Activated T-helper 1 cell treated with anti-CD3 and anti-CD28 coated beads, Interleukin-2, amount 50 U/mL, for 16 hours (primary cell): Measurements from ENCODE around the gene GFER.
"Not testable (repeated sequence)": the region's sequence is repeated elsewhere in the genome, so short reads cannot be mapped to it uniquely, and the experiment has no call there.

Experiments used
- DNase-seq, 2 donors: peaks; one replicate each; pipeline ENCODE4 v3.0.0-alpha.2; 2020; ENCODE audit warnings: low read depth in 1 of 2, low spot score in 1 of 2

Gene GFER

GRCh38 chr16:1983544-1984346, at the start of gene GFER:
Gene GFER, plus strand, starts transcription at chr16:1984193. Its CDS starts 26 bp downstream, at chr16:1984219.
- peak in 1 of 2 donors; percentile 58 for DNase-seq

DNA sequence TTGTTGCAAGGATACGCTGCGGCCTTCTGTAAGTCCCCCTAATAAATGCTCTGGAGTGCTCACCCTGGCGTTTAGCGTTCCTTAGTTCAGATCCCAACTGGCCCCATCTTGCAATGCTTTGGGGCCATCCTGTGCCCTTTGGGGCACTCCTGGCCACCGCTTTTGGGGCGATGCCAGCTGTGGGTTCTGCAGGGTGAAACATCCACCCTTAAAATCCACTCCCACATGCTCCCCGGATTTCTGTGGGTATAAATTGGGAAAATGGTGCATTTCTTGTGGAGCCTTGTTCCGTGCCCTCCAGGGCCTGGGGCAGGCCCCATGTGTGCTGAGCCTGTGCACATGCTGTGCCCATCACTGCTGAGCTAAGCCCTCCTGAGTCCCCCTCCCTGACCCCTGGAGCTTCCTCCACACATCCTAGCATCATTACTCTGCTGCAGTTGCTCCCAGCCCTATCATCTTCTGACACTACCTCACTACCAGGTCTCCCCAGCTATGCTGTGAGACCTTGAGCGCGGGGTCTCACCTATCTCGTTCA, 47.0 kb upstream of the GFER start:
- DNase-seq: no peak

DNA sequence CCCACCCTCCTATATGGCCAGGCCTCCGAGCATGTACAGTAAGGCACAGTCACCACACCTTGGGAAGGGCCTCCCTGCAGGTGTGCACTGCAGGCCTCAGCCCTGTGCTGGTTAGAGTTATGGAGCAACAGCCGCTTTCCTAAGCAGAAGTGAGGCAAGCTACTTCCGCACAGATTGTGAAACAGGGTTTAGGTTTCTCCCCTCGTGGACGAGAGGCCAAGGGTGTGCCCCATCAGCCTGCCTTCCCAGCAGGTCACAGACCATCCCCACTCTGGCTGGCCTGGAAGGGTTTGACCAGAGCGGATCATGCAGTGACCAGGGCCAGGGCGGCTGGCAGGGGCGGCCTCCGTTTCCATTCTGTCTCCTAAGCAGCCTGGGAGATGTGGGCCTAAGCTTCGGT, 45.7 kb upstream of the GFER start:
- DNase-seq: no peak

DNA sequence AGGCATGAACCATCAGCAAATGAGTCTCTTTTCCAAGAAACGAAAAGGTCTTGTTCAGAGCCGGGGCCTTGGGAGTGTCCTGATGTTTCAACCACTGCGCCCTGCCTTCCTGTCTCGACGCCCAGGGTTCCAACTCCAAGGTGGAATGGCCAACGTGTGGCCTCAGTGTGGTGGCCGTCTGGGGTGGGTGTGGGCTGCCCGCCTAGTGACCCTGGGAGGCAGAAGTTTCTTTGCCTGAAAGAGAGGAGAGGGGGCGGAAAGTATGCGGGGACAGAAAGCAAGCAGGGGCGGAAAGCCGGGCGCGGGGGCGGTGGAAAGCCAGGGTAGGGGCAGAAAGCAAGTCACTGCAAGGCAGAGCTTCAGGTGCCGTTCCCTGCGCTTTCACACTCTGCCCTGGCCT, 45.1 kb upstream of the GFER start:
- no peak for DNase-seq

- DNase-seq: not testable (repeated sequence)
These were observed 44.2 kb upstream of the GFER start for GRCh38 chr16:1939833-1940232.

DNA sequence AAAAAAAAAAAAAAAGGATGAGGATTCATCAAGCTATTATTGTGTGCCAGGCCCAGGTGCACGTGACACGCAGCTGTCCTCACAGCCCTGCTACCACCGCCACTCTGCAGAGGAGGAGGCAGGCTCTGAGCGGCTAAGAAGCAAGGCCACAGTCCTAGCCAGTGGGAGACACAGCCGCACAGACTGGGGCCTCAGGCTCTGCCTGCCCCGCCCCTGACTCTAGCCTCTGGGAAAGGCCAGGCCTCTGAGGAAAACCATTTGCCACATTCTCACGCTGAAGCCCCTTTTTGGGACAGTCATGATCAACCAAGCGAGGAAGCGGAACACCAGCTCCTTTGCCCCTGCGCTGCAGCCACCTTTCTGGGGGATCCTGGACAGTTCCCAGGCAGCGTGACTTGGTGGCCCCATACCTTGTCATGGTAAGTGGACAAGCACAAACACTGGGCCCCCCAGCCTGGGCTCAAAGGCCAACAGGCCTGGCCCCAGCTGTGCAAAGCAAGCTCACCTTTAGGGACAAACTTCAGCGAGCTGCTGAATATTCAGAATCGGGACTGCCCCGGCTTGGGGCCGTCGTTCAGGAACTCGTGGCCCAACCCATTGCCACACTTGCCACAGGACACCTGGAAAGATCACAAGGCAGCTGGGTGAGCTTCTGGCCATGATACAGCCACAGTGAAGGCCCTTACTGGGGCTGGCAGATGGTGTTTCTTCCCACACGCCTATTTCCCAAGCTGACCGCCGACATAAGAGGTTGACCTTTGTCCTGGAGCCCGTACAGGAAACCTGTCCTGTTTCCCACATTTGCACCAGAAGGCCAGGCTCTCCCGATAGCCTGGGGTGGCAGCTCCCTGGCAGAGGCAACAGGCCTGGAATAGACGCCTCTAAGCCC, 43.5 kb upstream of the GFER start:
- no peak for DNase-seq

DNA sequence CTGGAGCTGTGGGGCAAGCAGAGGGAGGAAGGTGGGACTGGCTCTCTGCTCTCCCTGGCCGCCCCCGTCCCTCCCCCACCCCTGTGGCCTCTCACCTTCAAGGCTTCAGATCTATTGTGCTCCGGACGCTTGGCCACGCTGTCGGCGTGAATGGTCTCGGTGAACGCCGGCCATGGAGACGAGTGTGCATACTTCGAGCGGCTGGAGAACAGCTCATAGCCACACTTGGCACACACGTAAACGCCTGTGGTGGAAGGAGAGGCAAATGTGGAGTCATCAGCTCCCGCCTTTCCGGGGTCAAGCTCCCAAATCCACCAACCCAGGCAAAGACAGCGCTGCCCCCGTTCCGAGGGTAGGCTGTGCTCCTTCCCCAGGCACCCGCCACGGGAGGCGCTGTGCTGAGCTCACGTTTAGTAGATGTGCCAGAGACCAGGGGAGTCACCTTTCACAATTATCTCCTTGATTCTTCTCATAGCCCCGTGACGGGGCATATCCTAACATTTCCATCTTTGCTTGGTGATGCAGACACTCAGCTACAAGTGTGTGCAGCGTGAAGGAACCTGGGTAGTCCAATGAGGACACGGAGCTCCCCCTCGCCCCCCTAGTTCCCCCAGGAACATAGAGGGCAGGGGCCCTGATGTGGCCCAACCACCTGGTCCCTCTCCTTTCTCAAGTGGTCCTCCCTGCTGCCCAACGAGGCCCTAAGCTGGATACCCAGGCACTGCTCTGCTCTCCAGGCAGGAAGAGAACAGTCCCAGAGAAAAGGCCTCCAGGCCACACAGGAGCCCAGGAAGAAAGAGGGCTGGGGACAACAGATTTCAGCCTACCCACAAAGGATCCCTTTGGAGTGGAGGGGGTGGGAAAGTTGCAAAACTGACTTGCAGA, 42.6 kb upstream of the GFER start:
- no peak for DNase-seq

DNA sequence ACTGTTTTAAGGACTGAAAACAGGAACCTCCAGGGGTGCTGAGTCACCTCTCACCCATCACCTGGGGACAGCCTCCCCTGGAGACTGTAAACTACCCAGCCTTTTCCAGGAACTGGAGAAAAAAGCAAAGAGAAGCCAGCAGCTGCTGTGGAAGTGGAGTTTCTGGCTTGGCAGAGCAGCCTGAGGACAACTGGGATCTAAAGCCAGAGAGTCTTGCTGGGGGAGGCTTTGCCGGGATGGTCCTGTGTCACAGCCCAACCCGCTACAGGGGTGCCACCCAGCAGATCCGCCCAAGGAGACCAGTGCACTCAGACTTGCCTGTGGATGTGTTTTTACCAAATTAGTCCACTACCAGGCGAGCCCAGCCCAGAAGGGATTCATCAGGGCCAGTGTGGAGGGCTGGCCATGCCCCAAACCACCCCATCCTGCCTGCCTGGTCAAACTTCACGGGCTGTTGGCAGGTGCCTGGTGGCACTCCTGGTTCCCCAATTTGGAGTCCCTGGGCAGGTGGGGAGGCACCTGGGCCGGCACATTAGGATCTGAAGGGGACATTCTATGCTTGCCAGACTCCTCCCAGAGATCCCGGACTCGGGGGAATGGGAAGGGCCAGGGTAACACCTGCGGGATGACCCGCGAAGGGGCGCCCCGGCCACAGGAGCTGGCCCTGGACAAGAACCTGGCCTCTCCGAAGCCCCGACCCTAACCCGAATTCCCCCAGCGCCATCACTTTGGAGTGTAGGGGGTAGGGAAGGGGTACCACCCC, 41.8 kb upstream of the GFER start:
- no peak for DNase-seq

GRCh38 chr16:1942810-1943726, 40.9 kb upstream of the GFER start, which contains the start of gene MSRB1:
Gene MSRB1, minus strand, starts transcription at chr16:1943199. Its CDS starts 43 bp downstream, at chr16:1943156.
- DNase-seq: peak; percentile 97 to 98

GRCh38 chr16:1944612-1945199, 39.3 kb upstream of the GFER start:
- no peak for DNase-seq

DNA sequence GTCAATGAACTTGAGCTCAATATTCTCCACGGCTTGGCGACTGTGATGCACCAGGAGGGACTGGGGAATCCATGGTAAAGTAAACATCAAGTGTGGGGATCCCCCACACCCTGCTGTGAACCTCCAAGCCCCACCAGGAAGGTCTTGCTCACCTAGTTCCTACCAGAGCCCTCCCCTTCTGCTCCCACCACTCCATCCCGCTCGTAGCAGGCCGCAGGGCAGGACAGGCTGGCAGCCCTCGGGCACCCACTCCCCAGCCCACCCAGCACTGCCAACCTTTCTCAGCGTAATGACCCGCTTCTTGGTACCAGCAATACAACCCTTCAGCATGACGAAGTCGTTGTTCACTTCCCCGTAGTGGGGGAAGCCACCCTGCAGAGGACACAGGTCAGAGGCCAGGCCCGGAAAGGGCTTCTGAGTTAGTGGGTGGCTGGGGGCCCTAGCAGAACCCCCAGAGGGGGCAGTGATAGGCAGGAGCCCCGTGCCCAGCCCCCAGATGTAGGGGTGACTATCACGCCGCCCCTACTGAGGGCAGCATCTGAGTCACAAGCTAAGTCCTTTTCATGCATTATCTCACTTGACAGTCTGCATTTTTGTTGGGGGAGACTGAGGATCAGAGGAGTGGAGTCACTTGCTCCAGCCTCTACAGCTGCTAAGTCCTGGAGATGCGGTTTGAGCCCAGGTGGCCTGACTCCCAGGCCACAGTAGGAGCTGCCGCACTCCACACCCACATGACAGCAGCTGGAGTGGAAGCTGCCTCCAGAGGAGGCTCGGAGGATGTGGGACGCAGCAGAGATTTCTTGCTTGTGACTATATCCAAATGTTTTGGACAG, 38.2 kb upstream of the GFER start:
- DNase-seq: no peak

- no peak for DNase-seq
These were observed 37.3 kb upstream of the GFER start for GRCh38 chr16:1946495-1947368.

DNA sequence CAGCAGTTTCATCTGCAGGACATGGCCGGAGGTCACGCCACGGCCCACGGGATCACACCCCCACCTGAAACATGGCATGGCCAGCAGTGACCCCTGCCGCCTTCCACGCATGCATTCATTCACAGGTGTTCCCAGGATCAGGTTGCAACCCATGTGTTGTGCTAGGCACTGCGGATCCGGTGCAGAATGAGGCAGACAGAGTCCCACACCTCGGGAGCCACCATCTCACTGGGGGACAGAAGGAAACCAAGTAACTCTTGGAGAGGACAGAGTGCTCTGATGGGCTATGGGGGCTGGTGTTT, 36.7 kb upstream of the GFER start:
- no peak for DNase-seq

DNA sequence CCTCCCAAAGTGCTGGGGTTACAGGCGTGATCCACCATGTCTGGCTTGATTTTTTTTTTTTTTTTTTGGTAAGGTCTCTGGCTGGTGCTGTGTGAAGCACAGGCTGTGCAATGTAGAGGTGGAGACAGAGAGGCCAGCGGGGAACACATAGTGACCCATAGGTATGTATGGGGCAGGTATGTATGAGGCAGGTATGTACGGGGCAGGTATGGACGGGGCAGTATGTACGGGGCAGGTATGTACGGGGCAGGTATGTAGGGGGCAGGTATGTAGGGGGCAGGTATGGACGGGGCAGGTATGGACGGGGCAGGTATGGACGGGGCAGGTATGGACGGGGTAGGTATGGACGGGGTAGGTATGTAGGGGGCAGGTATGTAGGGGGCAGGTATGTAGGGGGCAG, 34.5 kb upstream of the GFER start:
- no peak for DNase-seq

- no peak for DNase-seq
These were observed 33.9 kb upstream of the GFER start for GRCh38 chr16:1950047-1950446.

GRCh38 chr16:1950559-1950958, 33.4 kb upstream of the GFER start:
- no peak for DNase-seq

GRCh38 chr16:1953734-1954133, 30.3 kb upstream of the GFER start:
- DNase-seq: no peak
